Brain microvascular endothelial cell (primary cell): ENCODE measurements around the gene GPR142.

Experiments used
- DNase-seq: peaks from one replicate; pipeline ENCODE4 v3.0.0-alpha.2; 2020
- H3K27ac ChIP-seq: fragments of 250-450 bp; sonication (Bioruptor Pico); 2 replicates; pipeline ENCODE4 v1.5.1; 2020; ENCODE audit warnings: mild to moderate bottlenecking, moderate library complexity
- H3K27me3 ChIP-seq: fragments of 250-450 bp; sonication (Bioruptor Pico); replicated peaks from 2 replicates; pipeline ENCODE4 v1.5.1; 2020; ENCODE audit warnings: mild to moderate bottlenecking
- H3K36me3 ChIP-seq: fragments of 250-450 bp; sonication (Bioruptor Pico); replicated peaks from 2 replicates; pipeline ENCODE4 v1.5.1; 2020; ENCODE audit warnings: mild to moderate bottlenecking
- H3K4me3 ChIP-seq: 2 replicates; pipeline ENCODE4 v1.5.1; 2011; ENCODE audit warnings: low read depth, mild to moderate bottlenecking, control low read depth, low read length, moderate library complexity
- in situ Hi-C: cut with HindIII; loops from 2 replicates; pipeline ENCODE4 v1.10.0; 2017; ENCODE audit warnings: low sequenced_read_pairs, low pct_ligation_motif_present
- TF ChIP-seq, protein P1 (sequence below): IDR thresholded peaks from 2 replicates; pipeline ENCODE4 v1.5.1; 2011; ENCODE audit warnings: low read depth, mild to moderate bottlenecking, moderate library complexity, low read length, control low read depth, inconsistent platforms; ENCODE audit errors: missing control alignments

GPR142 gene

DNA sequence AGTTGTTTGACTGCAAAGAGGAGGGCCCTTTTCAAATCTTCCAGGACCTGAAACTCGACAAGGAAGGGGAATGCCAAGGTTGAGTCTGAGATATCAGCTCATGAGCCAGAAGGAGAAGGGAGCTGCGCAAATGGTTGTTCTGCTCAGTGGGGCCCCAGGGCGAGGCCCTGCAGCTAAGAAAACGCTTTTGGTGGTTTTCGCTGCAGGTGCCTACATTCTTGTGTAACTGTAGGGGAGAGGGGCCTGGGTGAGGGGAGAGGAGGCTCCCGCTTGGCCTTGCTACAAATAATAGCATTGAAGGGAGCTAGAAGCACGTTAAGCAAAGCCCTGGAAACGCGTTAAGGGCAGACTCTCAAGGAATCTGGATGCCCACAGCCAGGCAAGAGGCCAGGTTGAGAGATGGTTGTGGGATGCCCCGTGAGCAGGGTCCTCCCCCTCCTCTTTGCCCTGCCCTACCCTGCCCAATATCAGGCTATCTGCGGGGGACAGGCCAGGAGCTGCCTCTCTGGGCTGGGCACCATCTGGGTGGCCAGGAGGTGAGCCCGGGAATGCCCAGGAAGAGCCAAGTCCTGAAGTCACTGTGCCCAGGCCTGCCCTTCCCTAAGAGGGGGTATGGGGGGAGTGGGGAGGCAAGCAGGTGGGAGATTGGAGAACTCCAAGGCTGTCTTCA, 21.9 kb downstream of the GPR142 start:
- no peak for DNase-seq
- Histone ChIP-seq H3K36me3 (no peaks in the 10 kb centered on the region), H3K27me3 (no peaks in the 10 kb centered on the region), H3K4me3 (no peak overlapping the region), H3K27ac (no peak overlapping the region)
- TF ChIP-seq, protein P1, sequence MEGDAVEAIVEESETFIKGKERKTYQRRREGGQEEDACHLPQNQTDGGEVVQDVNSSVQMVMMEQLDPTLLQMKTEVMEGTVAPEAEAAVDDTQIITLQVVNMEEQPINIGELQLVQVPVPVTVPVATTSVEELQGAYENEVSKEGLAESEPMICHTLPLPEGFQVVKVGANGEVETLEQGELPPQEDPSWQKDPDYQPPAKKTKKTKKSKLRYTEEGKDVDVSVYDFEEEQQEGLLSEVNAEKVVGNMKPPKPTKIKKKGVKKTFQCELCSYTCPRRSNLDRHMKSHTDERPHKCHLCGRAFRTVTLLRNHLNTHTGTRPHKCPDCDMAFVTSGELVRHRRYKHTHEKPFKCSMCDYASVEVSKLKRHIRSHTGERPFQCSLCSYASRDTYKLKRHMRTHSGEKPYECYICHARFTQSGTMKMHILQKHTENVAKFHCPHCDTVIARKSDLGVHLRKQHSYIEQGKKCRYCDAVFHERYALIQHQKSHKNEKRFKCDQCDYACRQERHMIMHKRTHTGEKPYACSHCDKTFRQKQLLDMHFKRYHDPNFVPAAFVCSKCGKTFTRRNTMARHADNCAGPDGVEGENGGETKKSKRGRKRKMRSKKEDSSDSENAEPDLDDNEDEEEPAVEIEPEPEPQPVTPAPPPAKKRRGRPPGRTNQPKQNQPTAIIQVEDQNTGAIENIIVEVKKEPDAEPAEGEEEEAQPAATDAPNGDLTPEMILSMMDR = no peak
- in situ Hi-C loops = no loop called here

DNA sequence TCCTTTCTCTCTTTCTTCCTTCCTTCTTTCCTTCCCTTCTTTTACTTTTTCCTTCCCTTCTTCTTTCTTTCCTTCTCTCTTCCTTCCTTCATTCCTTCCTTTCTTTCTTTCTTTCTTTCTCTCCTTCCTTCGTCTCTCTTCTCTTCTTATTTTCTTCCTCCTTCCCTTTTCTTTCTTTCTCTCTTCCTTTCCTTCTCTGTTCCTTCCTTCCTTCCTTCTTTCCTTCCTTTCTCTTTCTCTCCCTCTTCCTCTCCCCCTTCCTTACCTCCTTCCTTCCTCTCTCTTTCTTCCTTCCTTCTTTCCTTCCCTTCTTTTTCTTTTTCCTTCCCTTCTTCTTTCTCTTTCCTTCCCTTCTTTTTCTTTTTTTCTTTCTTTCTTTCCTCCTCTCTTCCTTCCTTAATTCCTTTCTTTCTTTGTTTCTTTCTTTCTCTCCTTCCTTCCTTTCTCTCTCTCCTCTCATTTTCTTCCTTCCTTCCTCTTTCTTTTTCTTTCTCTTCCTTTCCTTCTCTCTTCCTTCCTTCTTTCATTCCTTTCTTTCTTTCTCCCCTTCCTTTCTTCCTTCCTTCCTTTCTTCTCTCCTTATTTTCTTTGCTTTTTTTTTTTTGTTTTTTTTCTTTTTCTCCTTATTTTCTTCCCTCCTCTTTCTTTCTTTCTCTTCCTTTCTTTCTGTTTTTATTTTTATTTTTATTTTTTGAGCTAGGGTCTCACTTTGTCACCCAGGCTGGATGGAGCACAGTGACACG, 22.8 kb downstream of the GPR142 start:
- no peaks in the 10 kb centered on the region for H3K27me3 ChIP-seq
- in situ Hi-C loops = no loop called here

DNA sequence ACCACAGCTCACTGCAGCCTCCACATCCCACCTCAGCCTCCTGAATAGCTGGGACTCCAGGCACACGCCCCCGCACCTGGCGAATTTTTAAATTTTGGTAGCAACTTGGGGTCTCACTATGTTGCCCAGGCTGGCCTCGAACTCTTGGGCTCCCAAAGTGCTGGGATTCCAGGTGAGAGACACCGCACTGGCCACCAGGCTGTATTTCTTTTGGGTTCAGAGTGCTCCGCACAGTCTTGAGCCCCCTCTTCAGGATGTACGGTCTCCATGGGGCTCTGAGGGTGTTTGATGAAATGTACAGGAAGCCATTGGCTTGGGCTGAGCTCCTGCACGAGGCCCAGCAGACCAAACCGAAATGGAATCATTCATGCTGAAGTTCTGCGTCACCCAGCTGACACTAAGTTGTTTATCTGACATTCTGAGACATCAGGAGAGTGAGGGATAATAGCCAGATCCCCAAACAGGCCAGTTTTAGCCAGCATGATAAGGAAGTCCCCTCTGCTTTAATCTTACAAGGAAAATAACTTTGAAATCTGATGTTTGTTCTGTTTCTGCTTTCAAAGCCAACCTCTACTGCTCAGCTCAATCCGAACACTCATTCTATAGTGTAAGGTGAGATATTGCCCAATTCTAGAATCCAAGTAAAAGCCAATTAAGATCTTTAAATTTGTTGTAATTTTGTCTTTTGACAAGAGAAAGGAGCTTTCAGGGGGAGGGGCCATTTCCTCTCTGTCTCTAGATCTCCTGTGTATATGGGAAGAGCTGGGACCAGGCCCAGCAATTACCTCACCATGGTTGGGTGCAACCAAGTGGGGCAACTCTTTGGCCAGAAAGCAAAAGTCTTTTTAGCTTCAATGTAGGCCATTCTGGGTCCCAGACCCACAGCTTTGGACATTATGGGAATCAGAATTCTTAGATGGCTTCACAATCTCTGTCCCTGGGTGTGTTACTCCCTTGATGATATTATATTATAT, 23.7 kb downstream of the GPR142 start:
- no peak overlapping the region for H3K4me3 ChIP-seq
- no peaks in the 10 kb centered on the region for H3K36me3 ChIP-seq
- no peak overlapping the region for H3K27ac ChIP-seq
- no peaks in the 10 kb centered on the region for H3K27me3 ChIP-seq
- TF ChIP-seq, protein P1 = no peak
- in situ Hi-C loops = no loop called here
- DNase-seq = no peak

More for the DNA sequence above, 22.8 kb downstream of the GPR142 start:
- DNase-seq = no peak
- H3K27ac ChIP-seq = no peak overlapping the region
- TF ChIP-seq, protein P1 = no peak
- no peak overlapping the region for H3K4me3 ChIP-seq
- H3K36me3 ChIP-seq = no peaks in the 10 kb centered on the region

DNA sequence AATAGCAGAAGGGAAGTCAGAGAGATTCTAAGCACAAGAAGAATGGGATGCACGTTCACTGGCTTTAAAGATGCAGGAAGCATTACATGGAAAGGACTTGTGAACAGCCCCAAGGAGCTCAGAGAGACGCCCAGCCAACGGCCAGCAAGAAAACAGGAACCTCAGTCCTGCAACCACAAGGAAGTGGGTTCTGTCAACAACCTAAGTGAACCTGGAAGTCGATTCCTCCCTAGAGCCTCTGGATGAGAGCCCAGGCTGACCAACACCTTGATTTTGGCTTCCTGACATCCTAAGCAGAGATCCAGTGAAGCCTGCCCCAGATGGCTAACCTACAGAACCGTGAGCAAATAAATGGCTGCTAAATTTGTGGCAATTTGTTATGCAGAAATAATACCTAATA, 24.5 kb downstream of the GPR142 start:
- no peak for DNase-seq
- no peak overlapping the region for H3K27ac ChIP-seq
- no peak overlapping the region for H3K4me3 ChIP-seq
- no peaks in the 10 kb centered on the region for H3K27me3 ChIP-seq
- TF ChIP-seq, protein P1 = no peak
- H3K36me3 ChIP-seq = no peaks in the 10 kb centered on the region
- in situ Hi-C loops = no loop called here

DNA sequence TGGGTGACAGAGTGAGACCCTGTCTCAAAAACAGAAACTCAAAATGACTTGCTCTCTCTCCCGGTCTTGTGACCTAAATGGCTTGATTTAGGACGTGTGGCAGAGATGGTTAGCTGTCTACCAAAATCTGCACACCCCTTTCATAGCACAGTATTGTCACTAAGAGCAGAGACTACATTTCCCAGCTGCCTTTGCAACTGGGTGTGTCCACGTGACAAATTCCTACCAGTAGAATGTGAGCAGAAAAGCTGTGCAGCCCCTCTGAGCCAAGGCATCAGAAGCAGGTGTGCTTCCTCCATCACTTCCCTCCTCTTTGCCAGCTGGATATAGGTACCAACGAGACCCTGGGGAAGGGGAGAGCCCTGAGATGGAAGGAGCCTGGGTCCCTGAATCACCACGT, 25.5 kb downstream of the GPR142 start:
- DNase-seq = no peak
- Histone ChIP-seq H3K36me3 (no peaks in the 10 kb centered on the region), H3K27ac (no peak overlapping the region), H3K4me3 (no peak overlapping the region), H3K27me3 (no peaks in the 10 kb centered on the region)
- in situ Hi-C loops = no loop called here
- TF ChIP-seq, protein P1 = no peak
